Lower leg skin (tissue), 4 donors: Measurements from ENCODE around the gene C14orf119. TPM values are rescaled to one million over a fixed set of nuclear protein-coding genes. Genes with fewer than 3 reads are reported as not detected.

Source experiments
- DNase-seq, 2 donors: peaks; one replicate each; pipeline ENCODE4 v3.0.0-alpha.2; 2019; ENCODE audit warnings: low spot score in 2 of 2
- H3K4me3 ChIP-seq: fragments of 200-600 bp; sonication (generic); 2 replicates; pipeline ENCODE4 v1.5.1; 2017; ENCODE audit warnings: mild to moderate bottlenecking, low read depth; ENCODE audit not compliant: poor library complexity, severe bottlenecking
- CTCF ChIP-seq, 3 donors: fragments of 450-650 bp; IDR thresholded peaks; one replicate each; pipeline ENCODE4 v1.5.1; 2016; ENCODE audit warnings: antibody characterized with exemption in 3 of 3, mild to moderate bottlenecking in 3 of 3, moderate library complexity in 2 of 3
- POLR2A ChIP-seq, 2 donors: fragments of 450-650 bp; IDR thresholded peaks; one replicate each; pipeline ENCODE4 v1.6.1; 2016 to 2017; ENCODE audit warnings: antibody characterized with exemption in 2 of 2, mild to moderate bottlenecking in 1 of 2, moderate library complexity in 1 of 2
- WGBS, 2 donors: methylation state at CpG; one replicate each; pipeline ENCODE4 v1.1.5; 2018; 5-methylcytosine and 5-hydroxymethylcytosine counted together
- intact Hi-C: fragments of 100-400 bp; cut with DNase I; formaldehyde crosslinking; loops from one replicate; pipeline ENCODE4 v1.15.0; 2023; ENCODE audit warnings: low total_unique reads
- total RNA-seq, 4 donors: library from RNA; depleted of rRNA; stranded (reverse); fragments of >200 nt; gene quantifications; one replicate each; pipeline ENCODE4 v1.1.0, GENCODE V29; 2016

Gene C14orf119
- total RNA-seq, 4 donors from 2014 or later = 14.5 to 29.8 (median 19.7) TPM

DNA sequence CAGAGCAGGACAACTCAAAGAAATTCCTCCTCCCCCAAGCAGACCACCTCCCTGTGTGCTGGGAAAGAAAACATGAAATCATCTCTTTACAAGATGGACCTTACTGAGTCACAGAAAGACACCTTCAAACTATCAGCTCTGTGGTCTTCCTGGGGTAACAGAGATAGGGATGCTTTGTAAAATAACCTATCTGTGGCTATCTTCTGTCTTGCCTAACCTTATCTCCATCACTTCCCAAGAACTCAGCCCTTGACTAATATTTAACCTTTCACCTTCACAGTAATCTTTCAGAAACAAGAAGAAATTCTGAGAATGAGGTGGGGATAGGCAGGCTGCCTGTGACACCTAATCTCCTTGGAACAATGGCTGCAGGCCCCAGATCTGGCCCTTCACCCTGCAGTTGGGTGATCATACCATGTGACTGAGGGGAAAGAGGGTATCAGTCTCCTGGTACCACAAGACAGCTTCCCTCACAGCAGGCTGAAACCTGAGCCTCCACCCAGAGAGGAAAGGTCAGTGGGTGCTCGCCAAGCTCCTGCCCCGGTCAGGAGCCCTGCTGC lies 51.1 kb downstream of the C14orf119 start:
- intact Hi-C loops = no loop called here
- no peak overlapping the region for H3K4me3 ChIP-seq
- no peak for DNase-seq
- 78 to 97% methylated on average over 2 of the region's 2 CpGs for WGBS, 2 donors
- no peak for TF ChIP-seq POLR2A (IDR thresholded peaks at IDR 0.05)
- TF ChIP-seq CTCF (IDR thresholded peaks at IDR 0.05) = no peak

DNA sequence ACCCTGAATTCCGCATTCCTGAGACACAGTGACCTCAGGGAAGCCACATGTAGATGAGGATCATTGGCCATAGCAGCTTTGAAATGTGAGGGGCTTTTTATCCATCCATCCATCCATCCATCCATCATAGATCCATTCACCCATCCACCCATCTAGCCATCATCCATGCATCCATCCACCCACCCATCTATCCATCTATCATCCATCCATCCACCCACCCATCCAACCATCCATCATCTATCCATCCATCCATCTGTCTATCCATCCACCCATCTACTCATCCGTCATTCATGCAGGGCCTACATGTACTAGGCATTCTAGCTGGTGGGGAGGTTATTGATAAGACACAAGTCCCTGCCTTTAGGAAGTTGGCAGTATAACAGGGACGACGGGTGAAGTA lies 51.7 kb downstream of the C14orf119 start:
- no peak for DNase-seq
- H3K4me3 ChIP-seq = no peak overlapping the region
- TF ChIP-seq POLR2A (IDR thresholded peaks at IDR 0.05) (no peak), CTCF (IDR thresholded peaks at IDR 0.05) (no peak)
- 82 to 95% methylated on average over 4 of the region's 4 CpGs for WGBS, 2 donors
- intact Hi-C loops = no loop called here

- TF ChIP-seq POLR2A (IDR thresholded peaks at IDR 0.05) (no peak), CTCF (IDR thresholded peaks at IDR 0.05) (no peak)
- DNase-seq = no peak
- H3K4me3 ChIP-seq = no peak overlapping the region
- WGBS, 2 donors = 83 to 89% methylated on average over 1 of the region's 1 CpG
- intact Hi-C loops = no loop called here
Measured at GRCh38 chr14:23147676-23148075, 52.4 kb downstream of the C14orf119 start.

- no peak for DNase-seq
- intact Hi-C loops = no loop called here
- TF ChIP-seq POLR2A (IDR thresholded peaks at IDR 0.05) = no peak
- no peak for TF ChIP-seq CTCF (IDR thresholded peaks at IDR 0.05)
- no peak overlapping the region for H3K4me3 ChIP-seq
- WGBS, 2 donors = 92 to 93% methylated on average over 5 of the region's 5 CpGs
Measured at GRCh38 chr14:23148591-23149249, 53.4 kb downstream of the C14orf119 start.

GRCh38 chr14:23149745-23150144 lies 54.4 kb downstream of the C14orf119 start:
- H3K4me3 ChIP-seq = no peak overlapping the region
- no peak for DNase-seq
- TF ChIP-seq POLR2A (IDR thresholded peaks at IDR 0.05) (no peak), CTCF (IDR thresholded peaks at IDR 0.05) (no peak)
- intact Hi-C loops = no loop called here

Other genes starting within 250 kb of the C14orf119 start
- 100 to 1,000 TPM; 148 to 209 (median 167) TPM for gene LRP10, start 223.8 kb upstream of the C14orf119 start, total RNA-seq
- gene REM2, start 212.3 kb upstream of the C14orf119 start, total RNA-seq = 1 to 10 TPM in 2 of 4 donors, under 1 TPM in 2; 0.52 to 2.5 (median 1.5) TPM
- gene RBM23, start 176.4 kb upstream of the C14orf119 start, total RNA-seq = 100 to 1,000 TPM in 2 of 4 donors, 10 to 100 TPM in 2; 71.2 to 202 (median 105) TPM
- 10 to 100 TPM; 42.9 to 53.2 (median 48.3) TPM for gene PRMT5, start 166.1 kb upstream of the C14orf119 start, total RNA-seq
- gene HAUS4, start 138.4 kb upstream of the C14orf119 start, total RNA-seq = 10 to 100 TPM; 52.3 to 74.4 (median 61.9) TPM
- 10 to 100 TPM; 66.2 to 98.4 (median 74.8) TPM for gene AJUBA, start 113.0 kb upstream of the C14orf119 start, total RNA-seq
- 10 to 100 TPM; 16.9 to 29.6 (median 23.2) TPM for gene C14orf93, start 85.4 kb upstream of the C14orf119 start, total RNA-seq
- gene PSMB5, start 60.6 kb upstream of the C14orf119 start, total RNA-seq = 100 to 1,000 TPM in 2 of 4 donors, 10 to 100 TPM in 2; 70.6 to 148 (median 116) TPM
- gene PSMB11, start 53.3 kb upstream of the C14orf119 start, total RNA-seq = not detected
- gene CDH24, start 38.0 kb upstream of the C14orf119 start, total RNA-seq = 1 to 10 TPM; 3.0 to 4.9 (median 3.9) TPM
- 10 to 100 TPM; 52.7 to 97.5 (median 79.8) TPM for gene ACIN1, start 369 bp upstream of the C14orf119 start, total RNA-seq
- gene CIROP, start 9.5 kb downstream of the C14orf119 start, total RNA-seq = not detected
- not detected for gene CEBPE, start 23.8 kb downstream of the C14orf119 start, total RNA-seq
- gene SLC7A8, start 88.2 kb downstream of the C14orf119 start, total RNA-seq = 10 to 100 TPM; 32.4 to 67.4 (median 42.9) TPM
- gene RNF212B, start 142.4 kb downstream of the C14orf119 start, total RNA-seq = under 1 TPM in 1 of 4 donors, not detected in 3; 0.59 TPM
- gene HOMEZ, start 190.6 kb downstream of the C14orf119 start, total RNA-seq = 1 to 10 TPM; 5.3 to 9.7 (median 8.5) TPM
- gene PPP1R3E, start 207.4 kb downstream of the C14orf119 start, total RNA-seq = 10 to 100 TPM in 1 of 4 donors, 1 to 10 TPM in 3; 7.9 to 14.4 (median 8.6) TPM
- gene BCL2L2, start 211.3 kb downstream of the C14orf119 start, total RNA-seq = 10 to 100 TPM; 41.5 to 72.2 (median 68.3) TPM
- gene PABPN1, start 226.0 kb downstream of the C14orf119 start, total RNA-seq = 10 to 100 TPM; 25.5 to 65.8 (median 39.9) TPM